Mesothelial cell of epicardium (in vitro differentiated cells): ENCODE data around the gene RFTN1. TPM values are rescaled to one million over a fixed set of nuclear protein-coding genes. Genes with fewer than 3 reads are reported as not detected.

Source experiments
- DNase-seq, 2 experiments: peaks; one replicate each; pipeline ENCODE4 v3.0.0; 2021; ENCODE audit warnings: low spot score in 2 of 2; ENCODE audit not compliant: unreplicated experiment in 2 of 2
- H3K27ac Mint-ChIP-seq: 2 replicates; pipeline ENCODE4 v1.8.0; 2021; ENCODE audit warnings: mixed read lengths
- H3K27me3 Mint-ChIP-seq: 2 replicates; pipeline ENCODE4 v1.8.0; 2021; ENCODE audit warnings: low read depth, mixed read lengths
- H3K36me3 Mint-ChIP-seq: 2 replicates; pipeline ENCODE4 v1.8.0; 2021; ENCODE audit warnings: mixed read lengths
- H3K4me1 Mint-ChIP-seq: 2 replicates; pipeline ENCODE4 v1.8.0; 2021; ENCODE audit warnings: mixed read lengths
- H3K4me3 Mint-ChIP-seq: 2 replicates; pipeline ENCODE4 v1.8.0; 2021; ENCODE audit warnings: mild to moderate bottlenecking, moderate library complexity, mixed read lengths
- H3K9me3 Mint-ChIP-seq: 2 replicates; pipeline ENCODE4 v1.8.0; 2021; ENCODE audit warnings: mixed read lengths
- total RNA-seq: library from RNA; stranded (reverse); gene quantifications from 3 replicates; pipeline ENCODE4 v1.2.1, GENCODE V29; 2021
- TF ChIP-seq, protein P1 (sequence below): fragments of 200-600 bp; sonication (generic); IDR thresholded peaks from one replicate; pipeline ENCODE4 v1.5.0; 2021; ENCODE audit warnings: antibody characterized with exemption; ENCODE audit not compliant: unreplicated experiment

Gene RFTN1
- total RNA-seq, 1 donor from 2014 or later, result 10.0 TPM

DNA sequence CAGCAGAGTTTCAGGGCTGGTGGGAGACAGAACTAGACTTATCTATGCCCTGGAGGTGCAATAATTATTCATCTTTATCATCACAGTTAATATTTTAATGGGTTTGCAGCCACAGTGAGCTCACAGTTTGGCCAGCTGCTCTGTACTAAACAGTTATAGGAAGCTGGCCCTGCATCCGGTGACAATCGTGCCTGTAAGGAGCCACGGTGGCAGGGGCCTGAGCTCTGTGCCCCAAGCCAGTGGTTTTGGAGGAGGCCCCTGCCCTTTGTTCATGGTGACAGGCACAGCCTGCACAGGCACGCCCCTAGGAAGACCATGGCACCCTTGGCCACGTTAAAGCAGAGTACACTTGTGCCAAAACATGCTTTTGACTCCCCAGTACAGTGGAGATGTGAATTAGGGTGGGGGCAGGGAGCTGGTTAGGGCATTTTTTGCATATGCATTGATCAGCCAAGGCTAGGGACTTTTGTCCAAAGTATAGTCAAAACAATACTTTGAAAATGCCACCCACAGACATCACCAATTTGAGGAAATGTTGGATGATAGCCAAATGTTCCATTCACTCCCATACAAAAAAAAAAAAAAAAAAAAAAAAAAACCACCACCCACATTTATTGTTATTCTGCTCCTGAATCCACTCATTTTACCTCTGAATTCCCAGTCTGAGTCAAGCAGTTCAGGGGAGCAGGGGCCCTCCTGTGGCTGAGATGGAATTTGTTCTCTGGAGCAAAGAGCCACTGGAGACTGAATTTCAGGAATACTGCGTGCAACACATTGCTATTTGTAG lies 3.4 kb upstream of the RFTN1 start:
- Mint-ChIP-seq H3K36me3 (no peaks in the 10 kb centered on the region), H3K9me3 (peaks cover 3% of the 10 kb centered on the region), H3K4me1 (peaks cover 42% of the 10 kb centered on the region), H3K4me3 (no peak overlapping the region), H3K27ac (no peak overlapping the region), H3K27me3 (peaks cover 62% of the 10 kb centered on the region)
- TF ChIP-seq, protein P1, sequence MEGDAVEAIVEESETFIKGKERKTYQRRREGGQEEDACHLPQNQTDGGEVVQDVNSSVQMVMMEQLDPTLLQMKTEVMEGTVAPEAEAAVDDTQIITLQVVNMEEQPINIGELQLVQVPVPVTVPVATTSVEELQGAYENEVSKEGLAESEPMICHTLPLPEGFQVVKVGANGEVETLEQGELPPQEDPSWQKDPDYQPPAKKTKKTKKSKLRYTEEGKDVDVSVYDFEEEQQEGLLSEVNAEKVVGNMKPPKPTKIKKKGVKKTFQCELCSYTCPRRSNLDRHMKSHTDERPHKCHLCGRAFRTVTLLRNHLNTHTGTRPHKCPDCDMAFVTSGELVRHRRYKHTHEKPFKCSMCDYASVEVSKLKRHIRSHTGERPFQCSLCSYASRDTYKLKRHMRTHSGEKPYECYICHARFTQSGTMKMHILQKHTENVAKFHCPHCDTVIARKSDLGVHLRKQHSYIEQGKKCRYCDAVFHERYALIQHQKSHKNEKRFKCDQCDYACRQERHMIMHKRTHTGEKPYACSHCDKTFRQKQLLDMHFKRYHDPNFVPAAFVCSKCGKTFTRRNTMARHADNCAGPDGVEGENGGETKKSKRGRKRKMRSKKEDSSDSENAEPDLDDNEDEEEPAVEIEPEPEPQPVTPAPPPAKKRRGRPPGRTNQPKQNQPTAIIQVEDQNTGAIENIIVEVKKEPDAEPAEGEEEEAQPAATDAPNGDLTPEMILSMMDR, result no peak
- DNase-seq, result peak in 1 of 2 experiments; percentile 52

DNA sequence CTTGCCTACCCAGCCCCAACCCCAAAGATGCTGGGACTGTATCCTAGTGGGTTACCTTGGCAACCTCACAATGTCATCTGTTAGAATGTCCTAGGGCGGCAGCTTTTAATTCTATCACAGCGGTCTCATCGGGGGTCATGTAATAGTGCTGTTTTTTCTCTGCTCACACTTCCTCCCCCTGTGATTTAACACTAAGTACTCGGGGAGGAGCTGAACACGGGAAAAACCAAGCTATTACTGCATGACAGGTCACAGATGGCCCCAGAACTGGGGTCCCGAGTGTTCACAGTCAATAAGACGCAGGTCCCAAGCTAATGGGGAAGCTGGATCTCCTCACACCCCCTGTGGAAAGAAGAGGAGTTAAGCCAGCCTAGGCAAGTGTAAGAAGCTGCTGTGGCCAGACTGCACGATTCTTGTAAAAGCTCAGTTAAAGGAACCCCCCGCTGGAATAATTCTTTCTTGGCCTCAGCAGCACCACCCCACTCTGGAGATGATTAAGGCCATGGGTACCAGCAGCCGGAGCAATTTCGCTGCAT lies 2.5 kb upstream of the RFTN1 start:
- Mint-ChIP-seq H3K4me3 (no peak overlapping the region), H3K36me3 (no peaks in the 10 kb centered on the region), H3K4me1 (peaks cover 43% of the 10 kb centered on the region), H3K27me3 (peaks cover 62% of the 10 kb centered on the region), H3K27ac (no peak overlapping the region), H3K9me3 (peaks cover 3% of the 10 kb centered on the region)
- TF ChIP-seq, protein P1, result no peak
- no peak for DNase-seq

DNA sequence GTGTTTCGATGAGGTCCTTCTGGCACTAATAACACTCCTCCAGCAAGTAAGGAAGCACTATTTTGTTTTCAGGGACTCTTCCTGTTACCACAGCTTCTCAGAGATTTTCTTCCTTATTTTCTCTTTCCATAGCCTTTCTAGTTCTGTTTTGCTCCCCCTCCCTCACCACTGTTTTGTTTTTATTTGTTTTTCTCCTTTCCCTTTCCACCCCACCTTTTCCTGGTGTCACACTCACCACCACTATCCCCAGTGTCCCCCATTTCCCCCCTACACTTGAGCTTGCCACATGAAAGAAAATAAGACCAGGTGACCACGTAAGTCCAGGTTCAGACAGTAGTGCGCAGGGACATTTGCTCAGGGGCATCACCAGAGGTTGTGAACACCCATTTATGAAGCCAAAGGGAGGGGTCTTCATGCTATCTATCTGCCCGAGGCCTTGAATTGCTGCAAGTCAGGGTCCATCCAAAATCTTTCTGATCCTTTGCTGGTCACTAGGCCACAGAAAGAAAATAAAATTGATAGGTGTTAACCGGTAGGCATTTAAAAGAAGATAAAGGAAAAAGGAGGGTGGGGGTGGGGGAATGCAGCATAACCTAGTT lies 1.4 kb upstream of the RFTN1 start:
- Mint-ChIP-seq H3K9me3 (peaks cover 3% of the 10 kb centered on the region), H3K27me3 (peaks cover 63% of the 10 kb centered on the region), H3K4me1 (peaks cover 41% of the 10 kb centered on the region), H3K27ac (no peak overlapping the region), H3K36me3 (no peaks in the 10 kb centered on the region), H3K4me3 (peak overlapping the region; percentile 30)
- DNase-seq, result no peak
- TF ChIP-seq, protein P1, result no peak

DNA sequence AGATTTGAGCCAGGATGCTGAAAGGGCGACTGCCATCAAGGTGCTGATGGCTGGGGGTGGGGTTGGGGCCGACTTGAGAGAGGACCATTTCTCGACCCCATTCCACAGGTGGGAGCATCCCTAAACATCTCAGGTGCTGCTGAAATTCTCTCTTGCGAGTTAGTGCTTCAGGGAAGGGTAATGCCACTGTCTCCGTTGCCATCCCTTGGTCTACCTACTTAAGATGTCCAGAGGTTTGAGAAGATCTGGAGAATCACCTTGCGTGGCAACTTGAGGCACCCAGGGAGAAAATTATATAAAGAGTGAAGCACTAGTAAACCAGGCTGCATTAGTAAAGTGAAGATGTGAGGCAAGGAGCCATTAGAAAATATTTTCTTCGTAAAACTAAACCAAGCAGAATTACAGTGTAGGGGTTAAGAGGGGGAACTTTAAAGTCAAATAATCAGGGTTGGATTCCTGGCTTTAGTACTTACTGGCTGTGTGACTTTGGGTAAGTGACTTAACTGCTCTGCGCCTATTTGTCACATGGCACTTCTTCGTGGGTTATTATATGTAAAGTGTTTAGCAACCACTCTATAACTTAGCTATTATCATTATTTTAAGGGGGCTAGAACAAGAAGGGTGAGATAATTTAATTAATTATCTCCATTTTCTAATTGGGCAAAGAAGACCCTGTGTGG lies 662 bp upstream of the RFTN1 start:
- no peaks in the 10 kb centered on the region for H3K36me3 Mint-ChIP-seq
- DNase-seq, result no peak
- H3K27me3 Mint-ChIP-seq, result peaks cover 59% of the 10 kb centered on the region
- peaks cover 3% of the 10 kb centered on the region for H3K9me3 Mint-ChIP-seq
- TF ChIP-seq, protein P1, result no peak
- no peak overlapping the region for H3K27ac Mint-ChIP-seq
- H3K4me3 Mint-ChIP-seq, result peak overlapping the region; percentile 64
- H3K4me1 Mint-ChIP-seq, result peaks cover 41% of the 10 kb centered on the region

DNA sequence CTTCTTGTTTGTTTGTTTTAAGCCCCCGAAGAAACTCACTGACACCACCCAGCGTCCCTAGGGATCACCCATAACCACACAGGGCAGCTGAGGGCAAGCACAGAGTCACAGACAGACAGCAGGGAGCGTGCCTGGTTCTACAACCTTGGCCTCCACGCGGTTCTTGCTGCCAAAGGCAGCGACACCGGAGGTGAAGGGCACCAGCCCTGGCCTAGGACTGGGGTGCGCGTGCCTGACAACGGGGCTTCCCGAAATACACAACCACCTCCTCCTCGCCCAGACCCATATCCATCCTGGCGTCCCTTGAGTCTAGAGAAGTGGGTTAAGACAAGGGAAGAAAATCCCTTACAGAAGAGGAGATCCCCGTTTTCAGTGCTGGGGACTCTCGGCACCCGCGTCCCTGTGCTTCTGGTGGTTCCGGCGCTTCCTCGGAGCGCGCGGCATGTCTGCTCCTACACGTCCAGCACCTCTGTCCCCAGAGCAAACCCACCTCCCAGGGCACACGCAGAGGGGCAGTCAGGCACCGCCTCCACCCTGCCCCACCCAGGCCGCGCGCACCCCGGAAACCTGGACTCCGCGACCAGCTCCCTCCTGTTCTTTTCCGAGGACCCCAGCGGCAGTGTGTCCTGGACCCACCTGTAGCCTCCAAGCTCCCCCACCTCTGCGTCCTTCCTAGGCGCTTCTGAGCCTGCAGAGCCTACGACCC lies 911 bp downstream of the RFTN1 start:
- Mint-ChIP-seq H3K27ac (peak overlapping the region; percentile 32), H3K27me3 (peaks cover 59% of the 10 kb centered on the region), H3K4me3 (peak overlapping the region; percentile 81), H3K36me3 (no peaks in the 10 kb centered on the region), H3K9me3 (no peaks in the 10 kb centered on the region), H3K4me1 (peaks cover 45% of the 10 kb centered on the region)
- TF ChIP-seq, protein P1, result no peak
- no peak for DNase-seq
